ENCODE measurements around the gene AMH. TPM values are rescaled to one million over a fixed set of nuclear protein-coding genes. Genes with fewer than 3 reads are reported as not detected.

Gene AMH
- total and polyA plus RNA-seq, 2 of the 13 experiments (the other 11 are each of a cell fraction or from before 2014, with no cell fraction given) = 0.03 to 0.18 TPM

- no peak for TF ChIP-seq RORA (CRISPR knock-in tag; IDR thresholded peaks at IDR 0.05)
- TF ChIP-seq ARNT (IDR thresholded peaks at IDR 0.05) = no peak
- TF ChIP-seq FIP1L1 (IDR thresholded peaks at IDR 0.05; ENCODE audit: borderline replicate concordance, insufficient read depth, low read depth, low read length) = no peak
- no peak for TF ChIP-seq MIER2 (CRISPR knock-in tag; IDR thresholded peaks at IDR 0.05)
- no peak for TF ChIP-seq ZKSCAN1 (IDR thresholded peaks at IDR 0.05; ENCODE audit: low read length)
- TF ChIP-seq SAFB2 (CRISPR knock-in tag; IDR thresholded peaks at IDR 0.05; ENCODE audit: borderline replicate concordance, low read depth) = no peak
- no peak for TF ChIP-seq ATAD3A (CRISPR knock-in tag; IDR thresholded peaks at IDR 0.05)
- no peak for TF ChIP-seq HDAC6 (IDR thresholded peaks at IDR 0.05; ENCODE audit: low read depth, low read length)
- no peak for TF ChIP-seq ZNF354B (CRISPR knock-in tag; IDR thresholded peaks at IDR 0.05)
- TF ChIP-seq ZC3H13 (CRISPR knock-in tag; IDR thresholded peaks at IDR 0.05) = no peak
- TF ChIP-seq ZNF761 (CRISPR knock-in tag; conservative IDR thresholded peaks at IDR 0.05) = no peak
- no peak for TF ChIP-seq ZNF674 (CRISPR knock-in tag; IDR thresholded peaks at IDR 0.05; ENCODE audit: low read depth)
- TF ChIP-seq EED (CRISPR knock-in tag; IDR thresholded peaks at IDR 0.05) = no peak
- no peak for TF ChIP-seq ZFP62 (CRISPR knock-in tag; IDR thresholded peaks at IDR 0.05)
- no peak for TF ChIP-seq ETS1 (CRISPR knock-in tag; IDR thresholded peaks at IDR 0.05)
- no peak for TF ChIP-seq CBFB (CRISPR knock-in tag; IDR thresholded peaks at IDR 0.05)
- TF ChIP-seq NCOA1 (CRISPR knock-in tag; IDR thresholded peaks at IDR 0.05) = no peak
- TF ChIP-seq POLR2AphosphoS2 (IDR thresholded peaks at IDR 0.05; ENCODE audit: low read depth, low read length) = no peak
- no peak for TF ChIP-seq ZNF614 (CRISPR knock-in tag; IDR thresholded peaks at IDR 0.05; ENCODE audit: borderline replicate concordance)
- no peak for TF ChIP-seq GTF2F1 (IDR thresholded peaks at IDR 0.05; ENCODE audit: low read length)
- TF ChIP-seq ZNF232 (CRISPR knock-in tag; IDR thresholded peaks at IDR 0.05; ENCODE audit: borderline replicate concordance) = no peak
- no peak for TF ChIP-seq ARID5B (CRISPR knock-in tag; IDR thresholded peaks at IDR 0.05)
- TF ChIP-seq TBX3 (IDR thresholded peaks at IDR 0.05; ENCODE audit: borderline replicate concordance) = no peak
- no peak for TF ChIP-seq ZNF34 (CRISPR knock-in tag; IDR thresholded peaks at IDR 0.05; ENCODE audit: borderline replicate concordance)
- no peak for TF ChIP-seq ZNF839 (CRISPR knock-in tag; IDR thresholded peaks at IDR 0.05; ENCODE audit: borderline replicate concordance)
- TF ChIP-seq, protein P1, sequence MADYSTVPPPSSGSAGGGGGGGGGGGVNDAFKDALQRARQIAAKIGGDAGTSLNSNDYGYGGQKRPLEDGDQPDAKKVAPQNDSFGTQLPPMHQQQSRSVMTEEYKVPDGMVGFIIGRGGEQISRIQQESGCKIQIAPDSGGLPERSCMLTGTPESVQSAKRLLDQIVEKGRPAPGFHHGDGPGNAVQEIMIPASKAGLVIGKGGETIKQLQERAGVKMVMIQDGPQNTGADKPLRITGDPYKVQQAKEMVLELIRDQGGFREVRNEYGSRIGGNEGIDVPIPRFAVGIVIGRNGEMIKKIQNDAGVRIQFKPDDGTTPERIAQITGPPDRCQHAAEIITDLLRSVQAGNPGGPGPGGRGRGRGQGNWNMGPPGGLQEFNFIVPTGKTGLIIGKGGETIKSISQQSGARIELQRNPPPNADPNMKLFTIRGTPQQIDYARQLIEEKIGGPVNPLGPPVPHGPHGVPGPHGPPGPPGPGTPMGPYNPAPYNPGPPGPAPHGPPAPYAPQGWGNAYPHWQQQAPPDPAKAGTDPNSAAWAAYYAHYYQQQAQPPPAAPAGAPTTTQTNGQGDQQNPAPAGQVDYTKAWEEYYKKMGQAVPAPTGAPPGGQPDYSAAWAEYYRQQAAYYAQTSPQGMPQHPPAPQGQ (CRISPR knock-in tag; IDR thresholded peaks at IDR 0.05; ENCODE audit: borderline replicate concordance) = no peak
These were observed 21.5 kb downstream of the AMH start (continued) for GRCh38 chr19:2270423-2271233.

Data from HepG2 (cell line).